NCI-H446 treated with DMSO at 0.1 percent for 48 hours (cell line): ENCODE results near the gene TRAF6.
"Not testable (repeated sequence)": the region's sequence is repeated elsewhere in the genome, so short reads cannot be mapped to it uniquely, and the experiment has no call there.

Source experiments
- DNase-seq: peaks from one replicate; lab custom pipeline; 2025; lab: John Stamatoyannopoulos, UW

TRAF6 gene, protein sequence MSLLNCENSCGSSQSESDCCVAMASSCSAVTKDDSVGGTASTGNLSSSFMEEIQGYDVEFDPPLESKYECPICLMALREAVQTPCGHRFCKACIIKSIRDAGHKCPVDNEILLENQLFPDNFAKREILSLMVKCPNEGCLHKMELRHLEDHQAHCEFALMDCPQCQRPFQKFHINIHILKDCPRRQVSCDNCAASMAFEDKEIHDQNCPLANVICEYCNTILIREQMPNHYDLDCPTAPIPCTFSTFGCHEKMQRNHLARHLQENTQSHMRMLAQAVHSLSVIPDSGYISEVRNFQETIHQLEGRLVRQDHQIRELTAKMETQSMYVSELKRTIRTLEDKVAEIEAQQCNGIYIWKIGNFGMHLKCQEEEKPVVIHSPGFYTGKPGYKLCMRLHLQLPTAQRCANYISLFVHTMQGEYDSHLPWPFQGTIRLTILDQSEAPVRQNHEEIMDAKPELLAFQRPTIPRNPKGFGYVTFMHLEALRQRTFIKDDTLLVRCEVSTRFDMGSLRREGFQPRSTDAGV

DNA sequence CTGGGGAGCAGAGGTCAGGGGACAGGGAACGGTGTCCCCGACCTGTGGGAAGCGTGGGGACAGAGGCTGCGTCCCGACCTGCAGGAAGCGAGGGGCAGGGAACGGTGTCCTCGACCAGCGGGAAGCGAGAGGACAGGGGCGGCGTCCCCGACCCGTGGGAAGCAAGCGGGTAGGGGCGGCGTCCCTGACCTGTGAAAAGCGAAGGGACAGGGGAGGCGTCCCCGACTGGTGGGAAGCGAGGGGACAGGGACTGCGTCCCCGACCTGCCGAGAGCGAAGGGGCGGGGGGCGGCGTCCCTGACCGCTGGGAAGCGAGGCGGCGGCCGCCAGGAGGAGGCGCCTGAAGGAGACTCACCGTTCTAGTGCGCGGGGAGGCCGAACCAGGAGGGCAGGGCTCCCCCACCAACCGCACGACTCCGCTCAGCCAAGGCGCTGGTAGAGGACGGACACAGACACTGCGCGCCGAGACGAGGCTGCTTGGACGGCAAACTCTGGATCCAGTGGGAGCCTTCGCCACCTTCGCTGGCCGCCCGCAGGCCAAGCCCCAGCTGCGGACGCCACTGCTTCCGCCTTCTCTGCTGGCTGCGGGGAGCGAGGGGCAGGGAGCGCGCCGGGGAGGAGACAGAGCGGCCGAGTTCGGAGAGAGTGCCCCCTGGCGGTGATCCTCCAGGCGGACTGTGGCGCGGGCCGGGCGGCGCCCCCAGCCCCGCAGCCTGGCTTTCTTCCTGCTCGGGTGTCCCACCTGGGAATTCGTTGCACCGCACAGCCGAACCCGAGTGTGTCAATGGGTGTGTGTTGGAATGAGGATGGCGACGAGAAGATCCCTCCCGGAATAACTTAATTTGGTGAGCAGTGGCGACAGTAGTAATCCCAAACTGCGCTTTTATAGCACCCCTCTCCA, at the start of gene TRAF6:
Gene TRAF6, minus strand, starts transcription at position 579 of the 900 bp plus-strand sequence. CDS start 8,757 bp downstream, outside the sequence.
- DNase-seq: peak; percentile 49

DNA sequence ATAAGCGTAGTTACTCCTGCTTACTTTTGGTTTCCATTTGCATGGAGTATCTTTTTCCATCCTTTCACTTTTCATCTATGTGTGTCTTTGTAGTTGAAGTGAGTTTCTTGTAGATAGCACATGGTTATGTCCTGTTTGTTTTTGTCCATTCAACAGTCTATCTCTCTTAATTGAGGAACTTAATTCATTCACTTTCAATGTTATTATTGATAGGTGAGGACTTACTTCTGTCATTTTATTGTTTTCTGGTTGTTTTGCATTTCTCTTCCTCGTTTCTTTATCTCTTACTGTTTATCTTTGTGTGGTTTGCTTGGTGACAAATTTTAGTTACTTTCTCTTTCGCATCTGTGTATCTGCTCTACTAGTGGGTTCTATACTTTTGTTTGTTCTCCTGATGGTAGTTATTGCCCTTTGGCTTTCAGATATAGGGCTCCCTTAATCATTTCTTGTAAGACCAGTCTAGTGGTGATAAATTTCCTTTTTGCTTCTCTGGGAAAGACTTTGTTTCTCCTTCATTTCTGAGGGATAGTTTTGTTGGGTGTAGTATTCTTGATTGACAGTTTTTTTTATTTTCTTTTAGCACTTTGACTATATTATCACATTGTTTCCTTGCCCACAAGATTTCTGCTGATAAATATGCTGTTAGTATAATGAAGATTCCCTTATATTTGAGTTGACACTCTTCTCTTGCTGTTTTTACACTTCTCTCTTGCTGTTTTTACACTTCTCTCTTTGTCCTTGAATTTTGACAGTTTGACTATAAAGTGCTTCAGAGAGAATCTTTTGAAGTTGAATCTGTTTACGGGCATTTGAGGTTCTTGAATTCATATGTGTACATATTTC, 48.7 kb upstream of the TRAF6 start:
- no peak for DNase-seq

DNA sequence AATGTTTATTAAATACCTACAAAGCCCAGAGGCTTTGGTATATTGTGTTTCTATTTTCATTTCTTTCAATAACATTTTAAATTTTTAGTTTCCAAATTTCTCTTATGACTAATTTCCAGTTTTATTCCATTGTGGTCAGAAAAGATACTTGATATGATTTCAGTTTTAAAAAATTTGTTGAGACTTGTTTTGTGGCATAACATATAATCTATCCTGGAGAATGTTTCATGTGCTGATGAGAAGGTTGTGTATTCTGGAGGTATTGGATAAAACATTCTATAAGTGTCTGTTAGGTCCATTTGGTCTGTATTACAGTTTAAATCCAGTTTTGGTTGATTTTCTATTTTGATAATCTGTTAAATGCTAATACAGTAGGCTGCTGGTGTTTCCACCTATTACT, 47.9 kb upstream of the TRAF6 start:
- no peak for DNase-seq

DNA sequence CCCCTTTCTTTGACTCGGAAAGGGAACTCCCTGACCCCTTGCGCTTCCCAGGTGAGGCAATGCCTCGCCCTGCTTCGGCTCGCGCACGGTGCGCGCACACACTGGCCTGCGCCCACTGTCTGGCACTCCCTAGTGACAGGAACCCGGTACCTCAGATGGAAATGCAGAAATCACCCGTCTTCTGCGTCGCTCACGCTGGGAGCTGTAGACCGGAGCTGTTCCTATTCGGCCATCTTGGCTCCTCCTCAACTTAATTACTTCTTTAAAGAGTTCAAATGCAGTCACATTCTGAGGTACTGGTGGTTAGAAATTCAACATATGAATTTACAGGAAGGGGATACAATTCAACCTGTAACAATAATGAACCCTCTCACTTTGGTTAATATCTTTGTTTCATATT, 47.3 kb upstream of the TRAF6 start:
- DNase-seq: not testable (repeated sequence)

DNA sequence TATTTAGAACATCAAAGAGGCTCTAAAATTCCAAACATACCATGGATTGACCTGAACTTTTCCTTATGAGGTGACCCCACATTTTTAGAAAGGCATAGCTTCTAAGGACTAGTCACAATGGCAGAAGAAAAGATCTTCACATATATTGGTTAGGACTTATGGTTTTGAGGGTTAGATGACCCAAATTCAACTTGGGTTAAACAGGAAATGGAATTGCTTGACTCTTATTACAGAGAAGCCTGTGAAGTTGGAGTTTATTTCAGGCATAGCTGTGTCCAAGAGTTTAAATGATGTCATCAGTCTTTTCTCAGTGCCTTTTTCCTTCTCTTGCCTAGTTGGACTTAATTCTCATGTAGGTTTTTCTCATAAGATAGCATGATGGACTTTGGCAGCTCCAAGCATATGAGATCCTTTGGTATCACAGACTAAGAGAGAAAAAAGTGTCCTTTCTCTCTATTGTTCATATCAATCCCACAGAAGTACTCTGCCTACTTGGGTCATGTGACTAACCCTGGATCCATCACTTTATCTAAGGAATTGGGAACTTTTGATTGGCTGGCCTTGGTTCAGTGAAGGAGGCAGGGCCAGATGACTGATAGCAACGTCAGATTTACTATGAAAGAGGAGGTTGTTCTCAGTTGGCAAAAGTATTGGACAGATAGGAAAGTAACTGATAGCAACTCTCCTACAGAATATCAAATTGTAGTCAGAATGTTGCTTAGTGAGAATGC, 40.5 kb upstream of the TRAF6 start:
- DNase-seq: no peak

DNA sequence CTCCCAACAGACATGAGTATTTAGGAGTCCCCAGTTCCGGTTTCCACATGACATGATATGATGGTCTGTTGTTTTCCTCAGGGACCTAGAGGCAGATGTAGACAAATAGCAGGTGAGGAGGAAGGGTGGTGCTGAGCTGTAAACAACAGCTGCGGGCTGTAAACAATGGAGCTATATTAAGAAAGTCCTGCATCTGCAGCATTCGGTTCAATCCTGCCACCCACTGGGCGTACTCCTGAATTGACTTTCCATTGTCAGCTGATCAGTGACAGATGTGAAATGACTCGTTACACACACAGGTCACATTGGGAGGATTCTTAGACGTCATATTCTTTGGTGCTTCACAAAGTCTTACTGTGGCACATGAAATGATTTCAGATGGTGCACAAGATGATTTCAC, 30.9 kb upstream of the TRAF6 start:
- DNase-seq: no peak

DNA sequence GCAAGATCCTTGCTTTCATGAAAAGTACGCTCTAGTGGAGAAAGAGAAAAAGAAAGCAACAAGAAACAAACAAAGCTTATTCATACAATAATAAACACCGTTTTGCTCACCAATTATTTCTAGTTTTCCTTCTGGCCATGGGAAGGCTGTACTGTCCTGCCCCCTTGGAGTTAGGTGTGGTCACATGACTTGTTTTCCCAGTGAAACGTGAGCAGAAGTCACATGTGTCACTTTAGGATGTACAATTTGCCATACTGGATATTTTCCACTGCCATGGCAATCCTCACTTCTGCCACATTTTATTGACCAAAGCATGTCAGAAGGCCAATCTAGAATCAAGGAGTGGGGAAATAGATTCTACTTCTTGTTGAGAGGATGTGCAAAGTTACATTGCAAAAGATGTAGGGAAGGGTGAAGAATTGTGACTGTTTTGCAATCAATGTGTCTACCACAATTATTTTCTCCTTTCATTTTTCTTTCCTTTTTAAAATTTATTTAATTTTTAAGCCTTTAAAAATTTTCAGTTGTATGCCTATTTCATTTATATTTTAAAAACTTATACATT, 24.3 kb upstream of the TRAF6 start:
- DNase-seq: no peak

DNA sequence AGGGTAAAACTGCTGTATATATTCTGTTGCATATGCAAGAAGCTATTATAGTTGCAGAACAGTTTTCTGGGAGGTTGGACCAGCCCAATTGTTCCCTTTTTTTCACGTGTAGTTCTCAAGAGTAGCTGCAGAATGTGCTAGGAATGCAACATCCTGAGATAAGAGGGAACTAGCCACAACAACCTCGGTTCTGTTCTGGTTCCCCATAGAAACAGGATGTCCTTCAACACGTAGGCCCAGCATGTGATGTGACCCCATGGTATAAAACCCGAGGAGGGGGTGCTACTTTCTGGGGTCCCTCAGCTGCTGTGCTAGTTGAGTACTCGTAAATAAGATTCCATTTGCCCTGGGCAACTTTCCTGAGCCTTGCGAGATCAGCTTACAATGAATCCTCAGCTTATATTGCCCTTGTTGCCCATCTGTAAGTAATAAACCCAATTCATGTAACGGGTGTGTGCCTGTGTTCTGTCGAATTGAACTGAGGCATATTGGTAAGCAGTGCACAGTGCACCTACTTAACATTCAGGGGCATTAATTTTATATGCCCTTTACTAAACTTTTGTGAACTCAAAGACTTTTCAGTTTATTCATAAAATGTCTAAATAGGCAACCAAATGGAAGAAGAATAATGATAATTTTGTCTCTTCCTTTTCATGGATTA, 23.0 kb upstream of the TRAF6 start:
- no peak for DNase-seq

DNA sequence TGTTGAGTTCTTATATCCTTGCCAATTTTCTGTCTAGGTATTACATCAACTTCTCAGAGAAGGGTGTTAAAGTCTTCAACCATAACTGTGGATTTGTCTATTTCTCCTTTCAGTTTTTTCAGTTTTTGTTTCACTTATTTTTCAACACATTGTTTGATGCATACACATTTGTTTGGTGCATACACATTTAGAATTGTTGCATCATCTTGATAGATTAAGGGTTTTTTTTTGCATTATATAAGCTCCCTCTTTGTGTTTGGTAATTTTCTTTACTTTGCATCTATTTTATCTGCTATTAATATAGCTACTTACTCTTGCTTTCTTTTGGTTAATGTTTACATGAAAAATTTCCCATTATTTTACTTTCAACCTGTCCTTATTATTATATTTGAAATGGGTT, 20.8 kb upstream of the TRAF6 start:
- no peak for DNase-seq

DNA sequence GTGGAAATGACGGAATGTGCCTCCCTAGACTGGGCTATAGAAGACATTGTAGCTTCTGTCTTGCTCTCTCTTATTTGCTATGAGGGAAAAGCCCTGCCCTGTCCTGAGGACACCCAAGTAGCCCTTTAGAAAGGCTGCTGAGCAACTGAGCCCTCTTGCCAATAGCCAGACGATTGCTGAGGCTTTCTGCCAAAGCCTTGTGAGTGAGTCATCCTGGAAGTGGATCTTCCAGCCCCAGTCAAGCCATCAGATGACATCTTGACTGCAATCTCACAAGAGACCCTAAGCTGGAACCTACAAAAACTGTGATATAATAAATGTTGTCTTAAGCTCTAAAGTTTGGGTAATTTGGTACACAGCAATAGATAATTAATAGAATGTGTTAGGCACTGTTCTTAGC, 3.9 kb upstream of the TRAF6 start:
- no peak for DNase-seq

DNA sequence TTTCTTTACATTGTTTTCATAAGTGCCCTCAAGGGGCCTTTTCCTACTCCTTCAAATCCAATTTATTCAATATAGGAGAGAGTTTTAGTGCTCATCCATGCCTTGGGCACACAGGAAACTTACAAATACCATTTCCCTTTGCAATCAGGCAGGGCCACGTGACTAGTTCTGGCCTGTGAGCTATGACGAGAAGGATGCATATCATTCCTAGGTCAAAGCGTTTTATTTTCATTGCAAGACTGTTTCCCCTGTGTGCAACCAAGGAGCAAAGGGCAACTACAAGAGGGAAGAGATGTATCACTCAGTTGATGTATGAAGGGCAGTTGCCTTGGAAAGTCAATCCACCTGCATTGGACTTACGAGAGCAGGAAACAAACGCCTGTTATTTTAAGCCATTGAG, 1.9 kb upstream of the TRAF6 start:
- no peak for DNase-seq

DNA sequence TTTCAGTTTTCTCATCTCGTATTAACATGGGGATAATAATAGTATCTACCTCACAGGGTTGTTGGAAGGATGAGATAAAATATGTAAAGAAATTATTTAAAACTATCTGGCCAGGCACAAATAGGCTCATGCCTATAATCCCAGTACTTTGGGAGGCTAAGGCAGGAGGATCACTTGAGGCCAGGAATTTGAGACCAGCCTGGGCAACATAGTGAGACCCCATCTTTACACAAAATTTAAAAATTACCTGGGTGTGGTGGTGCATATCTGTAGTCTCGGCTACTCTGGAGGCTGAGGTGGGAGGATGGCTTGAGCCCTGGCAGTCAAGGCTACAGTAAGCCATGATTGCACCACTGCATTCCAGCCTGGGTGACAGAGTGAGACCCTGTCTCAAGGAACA, 990 bp upstream of the TRAF6 start:
- not testable (repeated sequence) for DNase-seq

DNA sequence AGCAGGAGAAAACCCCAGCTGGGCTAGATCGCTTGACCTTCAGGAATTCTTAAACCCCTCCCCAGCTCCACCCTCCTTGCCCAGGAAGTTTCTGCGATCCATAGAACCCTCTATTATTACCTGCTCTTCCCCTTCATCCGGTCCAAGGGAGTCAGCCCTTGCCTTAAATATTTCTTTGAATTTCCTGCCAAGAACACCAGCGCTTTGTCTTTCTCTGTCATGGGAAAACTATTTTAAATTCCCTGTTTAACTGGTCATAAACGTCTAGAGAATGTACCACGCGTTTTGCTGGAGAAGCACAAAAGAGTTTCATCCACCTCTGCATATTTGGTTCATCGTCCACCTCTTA, 496 bp upstream of the TRAF6 start:
- DNase-seq: no peak

DNA sequence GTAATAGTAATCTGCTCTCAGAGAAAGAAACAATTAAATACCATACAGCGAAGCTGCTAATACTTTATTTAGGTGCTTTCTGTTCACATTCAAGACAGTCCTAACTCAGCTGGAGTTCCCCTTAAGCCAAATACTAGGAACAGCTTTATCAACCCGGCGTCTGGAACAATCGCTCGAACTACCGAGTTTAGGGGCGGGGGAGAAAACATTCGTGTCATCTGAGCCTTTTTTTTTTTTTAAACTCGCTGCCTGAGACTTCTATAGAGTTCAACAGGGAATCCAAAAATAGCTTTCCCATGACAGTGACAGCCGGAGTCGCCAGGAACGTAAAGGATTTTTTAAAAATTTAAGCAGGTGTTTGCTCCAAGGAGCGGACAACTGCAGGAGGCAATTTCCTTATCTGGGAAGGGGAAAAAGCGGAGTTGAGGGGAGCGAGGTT, 852 bp downstream of the TRAF6 start:
- DNase-seq: no peak

DNA sequence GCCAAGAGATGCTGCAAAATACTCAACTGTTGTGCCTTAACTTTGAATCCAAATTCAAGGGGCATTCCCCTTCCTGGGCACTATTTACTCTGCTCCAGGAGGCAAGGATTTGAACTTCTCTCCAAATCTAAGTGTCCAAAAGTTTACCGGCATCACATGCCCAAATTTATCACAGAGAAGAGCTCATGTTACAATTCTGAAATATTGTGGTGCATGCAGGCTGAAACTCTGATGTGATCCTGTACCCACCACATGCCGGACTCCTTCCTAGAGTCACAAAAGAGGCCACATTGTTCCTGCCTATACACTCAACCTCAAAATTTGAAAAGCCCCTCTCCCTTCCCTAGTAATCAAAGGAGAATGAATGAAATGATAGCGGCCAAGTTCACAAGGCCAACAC, 1.3 kb downstream of the TRAF6 start:
- no peak for DNase-seq

DNA sequence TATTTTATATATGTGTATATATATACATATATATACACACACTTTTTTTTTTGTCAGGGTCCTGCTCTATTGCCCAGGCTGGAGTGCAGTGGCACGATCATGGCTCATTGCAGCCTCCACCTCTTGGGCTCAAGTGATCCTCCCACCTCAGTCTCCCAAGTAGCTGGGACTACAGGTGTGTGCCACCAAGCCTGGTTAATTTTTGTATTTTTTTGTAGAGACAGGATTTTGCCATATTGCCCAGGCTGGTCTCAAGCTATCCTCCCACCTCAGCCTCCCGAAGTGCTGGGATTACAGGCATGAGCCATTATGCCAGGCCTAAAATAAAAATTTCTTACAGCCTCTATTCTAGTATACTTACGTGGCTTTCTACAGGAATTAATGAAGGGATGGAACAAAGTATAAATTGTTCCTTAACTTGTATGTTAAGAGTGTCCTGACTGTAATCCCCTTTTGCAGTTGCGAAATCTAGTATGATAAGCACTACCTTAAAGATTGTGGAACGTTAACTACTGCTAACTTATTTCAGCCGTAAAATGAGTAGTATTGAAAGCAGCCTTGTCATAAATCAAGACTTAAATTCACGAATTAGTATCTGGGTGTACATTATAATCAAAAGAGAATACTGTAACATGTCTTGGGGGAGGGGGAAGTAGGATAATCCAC, 2.1 kb downstream of the TRAF6 start:
- DNase-seq: no peak

DNA sequence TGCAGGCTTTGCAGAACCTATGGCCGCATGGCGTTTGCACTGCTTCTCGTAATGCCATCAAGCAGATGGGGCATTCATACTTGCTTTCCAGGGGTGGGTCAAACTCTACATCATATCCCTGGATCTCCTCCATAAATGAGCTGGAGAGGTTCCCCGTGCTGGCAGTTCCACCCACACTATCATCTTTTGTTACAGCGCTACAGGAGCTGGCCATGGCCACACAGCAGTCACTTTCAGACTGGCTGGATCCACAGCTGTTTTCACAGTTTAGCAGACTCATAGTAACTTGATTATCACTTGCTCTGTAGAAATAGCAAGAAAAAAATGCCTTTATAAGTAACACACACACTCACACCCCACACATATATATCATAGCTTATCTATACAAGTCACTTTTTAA, 8.8 kb downstream of the TRAF6 start:
- no peak for DNase-seq

DNA sequence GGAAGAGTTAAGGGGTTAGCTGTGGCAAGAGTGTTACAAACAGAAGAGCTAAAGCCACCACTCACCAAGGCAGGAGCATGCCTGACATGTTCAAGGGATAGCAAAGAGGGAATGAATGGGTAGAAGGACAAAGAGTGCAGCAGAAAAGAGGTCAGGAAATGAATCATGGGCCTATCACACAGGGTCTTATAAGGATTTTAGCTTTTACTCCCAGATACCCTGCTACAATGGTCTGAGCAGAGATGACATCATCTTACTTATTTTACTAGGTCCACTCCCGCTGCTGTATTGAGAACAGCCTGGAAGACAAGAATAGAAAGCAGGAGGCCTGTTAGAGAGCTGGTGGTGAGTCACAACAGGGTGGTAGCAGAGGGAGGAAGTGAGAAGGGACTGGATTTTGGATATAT, 9.8 kb downstream of the TRAF6 start:
- DNase-seq: no peak

DNA sequence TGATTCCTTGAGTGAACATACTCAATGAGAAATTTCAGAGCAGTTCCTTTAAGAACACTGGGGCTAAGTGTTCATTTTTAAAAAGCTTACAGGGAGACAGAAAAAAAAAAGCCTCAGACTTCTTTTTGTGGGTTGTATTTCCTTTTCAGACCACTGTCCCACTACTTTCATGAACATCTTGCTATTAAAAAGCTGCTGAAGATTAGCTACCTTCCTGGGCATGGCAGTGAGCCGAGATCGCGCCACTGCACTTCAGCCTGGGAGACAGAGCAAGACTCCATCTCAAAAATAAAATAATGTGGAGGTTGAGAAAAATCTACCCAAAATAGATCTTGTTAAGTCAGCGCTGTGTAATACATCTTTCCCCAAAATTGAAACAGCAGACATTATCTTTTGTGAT, 10.8 kb downstream of the TRAF6 start:
- DNase-seq: no peak

DNA sequence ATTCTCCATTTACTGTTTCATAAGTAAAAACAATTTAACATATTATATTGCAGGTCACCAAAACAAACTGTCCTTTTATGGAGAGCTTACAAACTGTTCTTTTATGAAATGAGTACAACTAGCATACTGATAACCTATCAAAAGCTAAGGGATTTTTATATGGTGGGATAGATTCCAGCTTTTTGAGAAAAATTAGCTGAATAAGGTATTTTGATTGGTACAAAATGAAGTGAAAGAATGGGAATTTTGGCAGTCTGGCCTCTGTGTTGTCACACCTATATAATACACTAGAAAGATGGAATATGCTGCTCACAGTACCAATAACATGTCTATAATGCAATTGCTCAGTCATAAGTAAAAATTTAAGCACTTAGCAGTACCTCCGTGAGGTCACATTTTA, 11.4 kb downstream of the TRAF6 start:
- no peak for DNase-seq
